Tibial artery (tissue), 4 donors: ENCODE results near the gene ASB7.

Source experiments
- DNase-seq, 2 donors: peaks; one replicate each; pipeline ENCODE4 v3.0.0-alpha.2; 2019
- H3K27ac ChIP-seq, 2 donors: fragments of 200-600 bp; sonication (generic) in 1 of 2; 1 replicate in 1 of 2; 2 replicates in 1 of 2; pipeline ENCODE4 v1.5.1; 2018 to 2019; ENCODE audit warnings: mild to moderate bottlenecking in 1 of 2
- H3K27me3 ChIP-seq, 2 donors: fragments of 200-600 bp; sonication (generic) in 1 of 2; one replicate each; pipeline versions ENCODE4 v1.5.1 to v1.6.0; 2016 to 2019
- H3K36me3 ChIP-seq, 3 donors: fragments of 200-600 bp; sonication (generic) in 2 of 3; one replicate each; pipeline ENCODE4 v1.5.1; 2016 to 2019; ENCODE audit warnings: mild to moderate bottlenecking in 2 of 3
- H3K4me1 ChIP-seq, 4 donors: fragments of 200-600 bp; sonication (generic) in 2 of 4; 1 replicate in 3 of 4; 2 replicates in 1 of 4; pipeline ENCODE4 v1.5.1; 2016 to 2019
- H3K4me3 ChIP-seq, 2 donors: fragments of 200-600 bp; sonication (generic) in 1 of 2; 1 replicate in 1 of 2; 2 replicates in 1 of 2; pipeline ENCODE4 v1.5.1; 2018 to 2019; ENCODE audit warnings: mild to moderate bottlenecking in 2 of 2
- H3K9me3 ChIP-seq, 3 donors: fragments of 200-600 bp; sonication (generic) in 1 of 3; one replicate each; pipeline ENCODE4 v1.5.1; 2016 to 2019
- intact Hi-C: fragments of 100-400 bp; cut with DNase I; formaldehyde crosslinking; loops from one replicate; pipeline ENCODE4 v1.15.0; 2023; ENCODE audit warnings: low total_unique reads
- TF ChIP-seq, protein P1 (sequence below), 2 experiments: fragments of 200-600 bp in 1 of 2; fragments of 450-650 bp in 1 of 2; IDR thresholded peaks; one replicate each; pipeline ENCODE4 v1.5.1; 2017 to 2019; ENCODE audit warnings: antibody characterized with exemption in 2 of 2, mild to moderate bottlenecking in 1 of 2, moderate library complexity in 1 of 2

The ASB7 gene

DNA sequence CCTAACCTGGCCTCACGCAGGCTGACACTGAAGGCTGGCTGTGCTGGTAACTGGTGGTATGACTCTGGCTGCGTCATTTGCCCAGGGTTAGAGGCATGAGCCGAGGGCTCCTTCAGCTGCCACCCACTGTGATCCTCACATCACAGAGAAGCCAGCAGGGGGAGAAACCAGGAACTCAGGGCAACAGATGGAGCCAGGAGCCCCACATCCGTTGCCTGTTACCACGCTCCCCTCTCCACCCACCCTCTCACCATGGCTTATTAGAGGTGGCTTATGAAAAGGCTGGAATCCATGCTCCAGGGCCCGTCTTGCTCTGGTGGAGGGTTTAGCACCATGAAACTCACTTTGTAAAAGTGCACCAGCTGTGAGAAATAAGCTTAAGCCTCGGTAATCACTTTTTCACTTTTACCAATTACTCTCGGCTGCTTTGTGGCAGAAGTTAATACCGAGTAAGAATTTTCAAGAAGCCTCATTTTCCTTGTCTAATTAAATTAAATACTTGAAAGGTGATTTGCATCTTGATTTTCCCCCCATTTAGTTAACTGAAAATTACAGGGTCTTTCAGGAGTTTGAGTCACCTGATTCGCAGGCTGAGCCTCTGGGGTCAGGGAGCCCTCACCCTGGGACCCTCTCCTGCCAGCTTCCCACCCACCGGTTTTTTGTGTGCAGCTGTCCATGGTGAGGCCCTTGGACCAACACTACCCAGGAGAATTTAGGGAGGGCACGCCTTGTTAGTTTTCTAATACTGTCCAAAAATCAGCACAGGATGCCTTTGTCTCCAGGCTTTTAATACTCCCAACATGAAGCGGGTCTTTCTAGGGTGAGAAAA is 60.9 kb downstream of the ASB7 start:
- Histone ChIP-seq H3K27ac (no peak overlapping the region), H3K4me3 (no peak overlapping the region), H3K27me3 (no peaks in the 10 kb centered on the region), H3K4me1 (no peaks in the 10 kb centered on the region), H3K9me3 (no peaks in the 10 kb centered on the region), H3K36me3 (no peaks in the 10 kb centered on the region)
- peak in 1 of 2 donors; percentile 21 for DNase-seq
- intact Hi-C loops: no loop called here
- TF ChIP-seq, protein P1, sequence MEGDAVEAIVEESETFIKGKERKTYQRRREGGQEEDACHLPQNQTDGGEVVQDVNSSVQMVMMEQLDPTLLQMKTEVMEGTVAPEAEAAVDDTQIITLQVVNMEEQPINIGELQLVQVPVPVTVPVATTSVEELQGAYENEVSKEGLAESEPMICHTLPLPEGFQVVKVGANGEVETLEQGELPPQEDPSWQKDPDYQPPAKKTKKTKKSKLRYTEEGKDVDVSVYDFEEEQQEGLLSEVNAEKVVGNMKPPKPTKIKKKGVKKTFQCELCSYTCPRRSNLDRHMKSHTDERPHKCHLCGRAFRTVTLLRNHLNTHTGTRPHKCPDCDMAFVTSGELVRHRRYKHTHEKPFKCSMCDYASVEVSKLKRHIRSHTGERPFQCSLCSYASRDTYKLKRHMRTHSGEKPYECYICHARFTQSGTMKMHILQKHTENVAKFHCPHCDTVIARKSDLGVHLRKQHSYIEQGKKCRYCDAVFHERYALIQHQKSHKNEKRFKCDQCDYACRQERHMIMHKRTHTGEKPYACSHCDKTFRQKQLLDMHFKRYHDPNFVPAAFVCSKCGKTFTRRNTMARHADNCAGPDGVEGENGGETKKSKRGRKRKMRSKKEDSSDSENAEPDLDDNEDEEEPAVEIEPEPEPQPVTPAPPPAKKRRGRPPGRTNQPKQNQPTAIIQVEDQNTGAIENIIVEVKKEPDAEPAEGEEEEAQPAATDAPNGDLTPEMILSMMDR (IDR thresholded peaks at IDR 0.05): no peak

DNA sequence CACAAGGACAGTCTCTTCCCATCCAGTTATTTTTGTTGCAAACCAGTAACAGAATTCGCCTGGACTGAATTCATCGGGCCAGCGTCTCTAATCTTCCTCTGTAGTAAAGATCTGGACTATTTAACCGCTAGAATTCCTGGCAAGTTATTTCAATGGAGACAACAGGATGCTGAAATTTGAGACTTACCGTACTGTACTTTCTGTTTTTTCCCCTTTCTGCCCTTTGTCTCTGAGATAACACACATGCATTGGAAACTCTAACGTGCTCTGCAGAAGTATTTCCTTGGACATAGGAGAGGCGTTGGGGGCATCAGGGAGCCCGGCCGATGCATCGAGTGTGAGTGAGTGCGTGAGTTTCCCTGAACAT is 61.5 kb downstream of the ASB7 start:
- no peaks in the 10 kb centered on the region for H3K9me3 ChIP-seq
- H3K27me3 ChIP-seq: no peaks in the 10 kb centered on the region
- H3K36me3 ChIP-seq: no peaks in the 10 kb centered on the region
- TF ChIP-seq, protein P1 (IDR thresholded peaks at IDR 0.05): no peak
- intact Hi-C loops: no loop called here
- H3K4me3 ChIP-seq: no peak overlapping the region
- H3K27ac ChIP-seq: no peak overlapping the region
- H3K4me1 ChIP-seq: no peaks in the 10 kb centered on the region
- no peak for DNase-seq

DNA sequence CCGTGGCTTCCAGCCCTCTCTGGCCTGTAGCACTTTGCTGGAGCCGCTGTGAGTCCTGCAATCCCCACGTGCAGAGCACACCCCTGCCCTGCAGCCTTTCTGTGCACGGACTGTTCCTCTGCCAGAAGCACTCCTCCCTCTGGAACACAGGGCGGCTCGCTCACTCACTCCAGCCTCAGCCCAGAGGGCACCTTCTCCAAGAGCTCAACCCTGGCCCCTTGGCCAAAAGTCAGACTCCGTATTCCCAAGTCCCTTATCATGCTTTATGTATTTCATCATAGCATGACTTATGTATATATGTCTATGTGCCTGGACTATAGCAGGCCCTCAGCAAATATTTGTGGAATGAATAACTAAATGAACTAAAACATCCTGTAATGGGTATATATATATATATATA is 63.2 kb downstream of the ASB7 start:
- TF ChIP-seq, protein P1 (IDR thresholded peaks at IDR 0.05): no peak
- no peaks in the 10 kb centered on the region for H3K9me3 ChIP-seq
- H3K4me1 ChIP-seq: no peaks in the 10 kb centered on the region
- H3K27me3 ChIP-seq: no peaks in the 10 kb centered on the region
- no peak overlapping the region for H3K4me3 ChIP-seq
- no peaks in the 10 kb centered on the region for H3K36me3 ChIP-seq
- DNase-seq: peak in 1 of 2 donors; percentile 45
- intact Hi-C loops: no loop called here
- no peak overlapping the region for H3K27ac ChIP-seq

DNA sequence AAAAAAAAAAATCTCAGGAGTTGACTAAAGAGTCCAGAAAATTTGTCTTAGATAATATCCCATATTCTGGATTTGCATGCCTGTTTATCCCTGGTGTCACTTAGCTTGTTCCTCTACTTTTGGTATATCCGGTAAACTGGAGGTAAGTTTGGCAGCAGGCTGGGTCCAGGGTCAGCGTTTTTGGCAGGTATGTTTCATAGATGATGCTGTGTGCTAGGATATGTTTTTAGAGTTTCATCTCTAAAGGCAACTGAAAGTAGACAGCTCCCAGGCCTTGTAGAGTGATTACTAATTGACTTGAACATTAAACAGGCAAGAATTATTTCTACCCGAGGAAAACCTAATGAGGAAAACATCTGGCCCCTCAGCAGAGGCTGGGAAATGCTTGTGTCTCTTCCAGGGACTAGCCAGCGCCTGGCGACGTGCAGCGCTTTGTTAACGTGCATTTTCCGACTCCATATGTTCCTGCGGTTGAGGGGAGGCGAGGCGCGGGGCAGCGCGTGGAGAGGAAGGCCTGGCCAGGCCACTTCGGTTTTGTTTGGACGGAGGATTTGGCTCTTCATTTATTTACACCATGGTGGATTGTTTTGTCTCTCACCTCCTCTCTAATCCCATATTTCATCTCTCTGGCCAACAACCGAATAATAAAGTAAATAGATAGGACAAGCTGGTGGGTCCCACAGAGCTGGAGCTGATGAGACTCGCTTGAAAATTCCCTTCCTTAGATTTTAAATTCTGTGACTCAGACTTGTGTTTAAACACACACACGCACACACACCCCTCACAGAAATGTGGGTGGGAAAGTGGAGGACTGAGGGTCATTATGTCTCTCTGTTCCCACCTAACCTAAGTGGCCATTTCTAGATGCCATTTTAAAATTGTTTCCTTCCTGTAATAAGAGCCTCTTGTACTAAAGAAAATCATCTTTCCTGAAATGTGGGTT is 65.3 kb downstream of the ASB7 start:
- Histone ChIP-seq H3K36me3 (no peaks in the 10 kb centered on the region), H3K27me3 (no peaks in the 10 kb centered on the region), H3K9me3 (no peaks in the 10 kb centered on the region), H3K27ac (no peak overlapping the region), H3K4me1 (no peaks in the 10 kb centered on the region), H3K4me3 (no peak overlapping the region)
- TF ChIP-seq, protein P1 (IDR thresholded peaks at IDR 0.05): no peak
- intact Hi-C loops: no loop called here
- DNase-seq: no peak

DNA sequence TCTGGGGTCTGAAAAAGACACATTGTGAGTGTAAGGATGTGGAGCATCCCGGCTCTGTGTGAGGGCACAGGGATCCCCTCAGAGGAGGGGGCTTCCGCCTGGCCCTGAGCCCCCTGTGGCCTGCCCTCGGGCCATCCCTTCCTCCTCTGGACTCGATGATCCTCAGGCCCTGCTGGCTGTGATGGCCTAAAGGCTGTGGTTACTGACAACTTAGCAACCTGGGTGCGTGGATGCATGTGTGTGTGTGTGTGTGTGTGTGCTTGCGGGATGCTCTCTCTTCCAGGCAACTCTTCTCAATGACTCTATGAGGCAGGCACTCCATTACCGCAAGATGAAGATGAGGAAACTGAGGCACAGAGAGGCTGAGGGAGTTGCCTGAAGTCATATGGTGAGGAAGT is 66.0 kb downstream of the ASB7 start:
- no peak overlapping the region for H3K27ac ChIP-seq
- no peaks in the 10 kb centered on the region for H3K9me3 ChIP-seq
- peak in 1 of 2 donors; percentile 34 for DNase-seq
- TF ChIP-seq, protein P1 (IDR thresholded peaks at IDR 0.05): no peak
- intact Hi-C loops: no loop called here
- H3K27me3 ChIP-seq: no peaks in the 10 kb centered on the region
- H3K4me3 ChIP-seq: no peak overlapping the region
- no peaks in the 10 kb centered on the region for H3K36me3 ChIP-seq
- no peaks in the 10 kb centered on the region for H3K4me1 ChIP-seq
